Activated naive CD4-positive, alpha-beta T cell treated with anti-CD3 and anti-CD28 coated beads for 36 hours (primary cell): ENCODE data around the gene METTL6. TPM values are rescaled to one million over a fixed set of nuclear protein-coding genes. Genes with fewer than 3 reads are reported as not detected.
A peak's percentile ranks its signal among the peaks of the same experiment; 100 is the strongest.

Source experiments
- CTCF ChIA-PET: fragments of 350-600 bp; sonication (Branson Sonifier 250); formaldehyde crosslinking; loops from one replicate; lab custom pipeline; 2021; ENCODE audit warnings: antibody characterized with exemption; lab: Charles Lee
- DNase-seq: peaks from one replicate; pipeline ENCODE4 v3.0.0-alpha.2; 2020
- H3K27ac Mint-ChIP-seq: one replicate; pipeline ENCODE4 v1.8.0; 2021; ENCODE audit warnings: mild to moderate bottlenecking, mixed read lengths
- H3K27me3 Mint-ChIP-seq: one replicate; pipeline ENCODE4 v1.8.0; 2021; ENCODE audit warnings: low read depth, mixed read lengths
- H3K36me3 Mint-ChIP-seq: one replicate; pipeline ENCODE4 v1.8.0; 2021; ENCODE audit warnings: low read depth, mixed read lengths
- H3K4me1 Mint-ChIP-seq: one replicate; pipeline ENCODE4 v1.8.0; 2021; ENCODE audit warnings: low read depth, mixed read lengths
- H3K4me3 Mint-ChIP-seq: one replicate; pipeline ENCODE4 v1.8.0; 2021; ENCODE audit warnings: mild to moderate bottlenecking, moderate library complexity, mixed read lengths
- H3K9me3 Mint-ChIP-seq: one replicate; pipeline ENCODE4 v1.8.0; 2021; ENCODE audit warnings: mixed read lengths
- intact Hi-C: fragments of 100-400 bp; cut with micrococcal nuclease; formaldehyde crosslinking; loops from one replicate; pipeline ENCODE4 v1.15.1; 2023
- total RNA-seq, 2 experiments: library from RNA; stranded (reverse); gene quantifications; one replicate each; pipeline ENCODE4 v1.2.3, GENCODE V29; 2021

Gene METTL6
- 10 to 100 TPM; 12.5 to 14.0 TPM for total RNA-seq

DNA sequence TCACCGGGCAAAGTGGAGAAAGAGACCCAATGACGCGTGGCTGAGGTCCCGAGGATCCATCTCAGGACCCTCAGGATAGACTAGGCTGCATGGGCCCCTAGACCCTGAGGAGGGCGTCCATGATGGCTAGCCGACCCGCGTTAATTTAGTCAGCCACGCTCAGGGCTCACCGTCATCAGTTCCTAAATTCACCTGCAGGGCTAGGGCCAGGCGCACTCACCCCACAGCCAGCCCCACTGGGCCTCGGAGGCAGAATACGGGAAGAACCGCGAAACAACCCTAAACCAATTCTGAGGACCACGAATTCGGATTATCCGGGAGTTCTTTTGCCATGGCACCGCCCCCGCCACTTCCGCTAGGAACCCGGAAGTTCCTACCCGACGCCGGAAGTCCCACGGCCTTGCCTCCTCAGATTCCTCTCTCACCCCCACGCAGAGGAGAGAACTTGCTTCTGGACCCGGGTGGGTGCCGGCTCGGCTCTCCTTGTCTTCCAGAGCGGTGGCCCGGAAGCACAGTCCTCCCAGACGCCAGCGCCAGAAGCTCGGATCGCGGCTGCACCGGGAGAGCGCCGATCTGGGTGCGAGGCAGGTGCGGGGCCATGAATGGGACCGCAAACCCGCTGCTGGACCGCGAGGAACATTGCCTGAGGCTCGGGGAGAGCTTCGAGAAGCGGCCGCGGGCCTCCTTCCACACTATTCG lies at the start of gene METTL6, which contains the start of gene EAF1:
METTL6 (minus strand) TSS at position 363 of the 699 bp plus-strand sequence. CDS start 1,033 bp downstream, outside the sequence.
EAF1 (plus strand) TSS at position 417 of the 699 bp plus-strand sequence; CDS start at position 599, 182 bp downstream.
- CTCF ChIA-PET: no interaction called here
- H3K4me1 Mint-ChIP-seq: peaks cover 41% of the 10 kb centered on the region
- peak within 1 kb of the TSS; percentile 91 for H3K27ac Mint-ChIP-seq
- intact Hi-C loops: loop anchor here (1.0 to 5.0 kb wide), 6 partner anchors 130 to 775 kb away; partner anchors contain the start of genes BTD, CCDC174, HACL1 and NR2C2
- peaks cover 19% of the 10 kb centered on the region for H3K36me3 Mint-ChIP-seq
- H3K9me3 Mint-ChIP-seq: no peaks in the 10 kb centered on the region
- peak within 1 kb of the TSS; percentile 90 for H3K4me3 Mint-ChIP-seq
- peak; percentile 92 for DNase-seq
- H3K27me3 Mint-ChIP-seq: no peaks in the 10 kb centered on the region

DNA sequence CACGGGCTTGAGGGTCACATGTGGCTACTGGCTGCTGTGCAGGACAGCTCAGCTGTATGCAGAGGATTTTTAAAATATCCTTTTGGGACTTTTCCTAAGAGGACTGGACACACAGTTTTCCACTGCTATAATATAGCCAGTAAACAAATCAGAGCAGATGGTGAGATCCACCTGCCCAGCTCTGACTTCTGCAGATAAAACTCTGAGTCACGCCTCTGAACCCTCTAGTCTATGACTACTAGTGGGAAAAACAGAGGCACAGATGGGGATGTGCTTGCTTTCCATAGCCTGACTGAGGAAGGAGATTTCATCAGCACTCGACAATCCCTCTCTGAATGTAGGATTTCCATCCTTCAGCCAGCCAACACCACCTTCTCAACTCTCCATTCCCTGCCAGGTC lies 49.0 kb upstream of the METTL6 start:
- Mint-ChIP-seq H3K27me3 (no peaks in the 10 kb centered on the region), H3K4me1 (no peaks in the 10 kb centered on the region), H3K4me3 (no peak overlapping the region), H3K27ac (no peak overlapping the region), H3K9me3 (no peaks in the 10 kb centered on the region), H3K36me3 (no peaks in the 10 kb centered on the region)
- intact Hi-C loops: no loop called here
- no peak for DNase-seq
- CTCF ChIA-PET: no interaction called here

DNA sequence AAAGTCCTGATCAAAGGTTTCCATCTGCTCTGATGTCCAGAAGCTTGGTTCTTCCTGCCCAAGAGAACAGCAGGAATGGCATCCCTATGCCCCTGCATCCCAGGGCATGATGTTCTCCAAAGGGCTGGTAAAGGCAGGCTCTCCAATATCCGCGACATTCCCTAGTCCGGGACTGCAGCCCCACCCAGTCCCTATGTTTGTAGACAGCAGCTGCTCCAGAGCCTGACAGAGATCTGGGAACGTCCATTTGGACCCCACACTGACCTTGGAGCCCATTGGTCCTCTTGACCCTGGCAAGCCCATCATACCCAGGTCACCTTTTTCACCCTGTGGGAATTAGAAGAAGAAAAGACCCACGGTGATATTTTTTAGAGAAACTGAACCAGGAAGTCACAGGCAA lies 47.8 kb upstream of the METTL6 start:
- Mint-ChIP-seq H3K36me3 (no peaks in the 10 kb centered on the region), H3K27me3 (no peaks in the 10 kb centered on the region), H3K4me1 (no peaks in the 10 kb centered on the region), H3K27ac (no peak overlapping the region), H3K4me3 (no peak overlapping the region), H3K9me3 (no peaks in the 10 kb centered on the region)
- DNase-seq: no peak
- intact Hi-C loops: no loop called here
- CTCF ChIA-PET: no interaction called here

- no peaks in the 10 kb centered on the region for H3K36me3 Mint-ChIP-seq
- H3K27me3 Mint-ChIP-seq: no peaks in the 10 kb centered on the region
- no peak overlapping the region for H3K4me3 Mint-ChIP-seq
- DNase-seq: no peak
- CTCF ChIA-PET: no interaction called here
- no peak overlapping the region for H3K27ac Mint-ChIP-seq
- intact Hi-C loops: no loop called here
- H3K4me1 Mint-ChIP-seq: no peaks in the 10 kb centered on the region
- no peaks in the 10 kb centered on the region for H3K9me3 Mint-ChIP-seq
Measured at GRCh38 chr3:15471861-15472260, 44.5 kb upstream of the METTL6 start.

- no peak overlapping the region for H3K27ac Mint-ChIP-seq
- CTCF ChIA-PET: interaction anchor here (0.6 to 0.7 kb wide), 2 partner anchors 172 to 351 kb away, joined by 3 read pairs; no protein-coding TSS in a partner anchor
- intact Hi-C loops: no loop called here
- DNase-seq: no peak
- no peak overlapping the region for H3K4me3 Mint-ChIP-seq
- H3K36me3 Mint-ChIP-seq: no peaks in the 10 kb centered on the region
- H3K9me3 Mint-ChIP-seq: no peaks in the 10 kb centered on the region
- no peaks in the 10 kb centered on the region for H3K4me1 Mint-ChIP-seq
- no peaks in the 10 kb centered on the region for H3K27me3 Mint-ChIP-seq
Measured at GRCh38 chr3:15470849-15471248, 43.5 kb upstream of the METTL6 start.

DNA sequence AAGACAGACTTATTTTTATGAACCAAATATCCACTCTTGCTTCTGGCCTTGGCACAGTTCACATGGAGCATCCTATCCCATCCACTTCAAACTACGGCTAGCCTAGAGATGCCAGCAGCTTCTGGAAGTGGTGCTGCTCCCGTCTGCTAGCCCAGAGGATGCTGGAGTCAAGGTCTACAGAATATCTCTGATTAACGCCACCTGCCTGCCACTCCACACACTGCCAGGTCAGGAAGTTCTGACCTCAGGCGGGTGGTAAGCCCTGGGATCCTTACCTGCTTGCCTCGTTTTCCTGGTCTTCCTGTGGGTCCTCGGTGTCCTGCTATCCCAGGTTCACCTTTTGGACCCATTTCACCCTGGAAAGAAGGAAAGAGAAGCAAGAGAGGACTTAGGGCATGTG lies 42.9 kb upstream of the METTL6 start:
- no peak for DNase-seq
- no peak overlapping the region for H3K27ac Mint-ChIP-seq
- no peaks in the 10 kb centered on the region for H3K27me3 Mint-ChIP-seq
- H3K4me1 Mint-ChIP-seq: no peaks in the 10 kb centered on the region
- intact Hi-C loops: no loop called here
- H3K4me3 Mint-ChIP-seq: no peak overlapping the region
- no peaks in the 10 kb centered on the region for H3K36me3 Mint-ChIP-seq
- CTCF ChIA-PET: no interaction called here
- H3K9me3 Mint-ChIP-seq: no peaks in the 10 kb centered on the region

DNA sequence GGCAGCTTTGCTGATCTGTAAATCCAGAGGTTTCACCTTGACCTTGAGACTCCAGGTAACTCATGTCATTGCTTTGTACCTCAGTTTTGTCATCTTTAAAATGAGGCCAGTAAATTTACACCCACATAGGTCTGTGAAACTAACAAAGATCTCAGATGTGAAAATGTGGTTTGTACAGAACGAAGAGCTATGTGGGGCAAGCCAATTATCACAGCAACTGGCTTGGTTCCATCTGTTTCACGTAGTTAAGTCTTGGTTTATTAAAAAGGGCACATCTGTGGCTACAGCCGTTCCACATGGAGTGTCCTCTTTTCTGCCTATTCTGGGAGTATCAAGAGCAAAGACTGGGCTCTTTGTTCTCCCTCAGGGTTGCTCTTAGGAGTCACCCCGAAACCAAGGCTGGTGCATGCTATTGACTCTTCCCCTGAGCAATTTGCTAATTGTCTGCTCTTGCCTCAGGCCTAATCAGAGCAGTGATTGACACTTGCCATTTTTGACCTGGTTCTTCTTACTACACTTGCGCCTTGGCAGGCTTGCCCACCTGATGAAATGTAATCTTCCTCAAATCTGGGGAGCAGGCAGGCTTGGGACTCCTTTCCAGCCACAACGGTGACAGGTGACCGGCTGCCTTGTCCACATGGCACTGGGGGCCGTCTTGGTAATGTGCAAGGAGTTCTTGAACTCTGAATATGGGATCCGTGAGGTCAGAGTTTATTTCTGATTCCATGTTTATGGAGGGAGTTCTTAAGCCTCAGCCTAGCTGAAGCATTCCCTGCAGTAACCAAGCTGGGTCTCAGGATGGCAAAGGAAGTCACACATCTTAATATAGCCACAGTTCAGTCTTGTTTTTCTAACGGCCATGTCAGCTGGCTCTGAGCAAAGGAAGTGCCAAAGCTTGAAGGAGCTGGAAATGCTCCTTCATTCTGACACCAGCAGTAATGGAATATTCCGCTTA lies 40.2 kb upstream of the METTL6 start:
- intact Hi-C loops: no loop called here
- H3K4me3 Mint-ChIP-seq: no peak overlapping the region
- H3K27me3 Mint-ChIP-seq: no peaks in the 10 kb centered on the region
- peaks cover under 1% of the 10 kb centered on the region for H3K4me1 Mint-ChIP-seq
- H3K27ac Mint-ChIP-seq: no peak overlapping the region
- CTCF ChIA-PET: interaction anchor here (0.9 kb wide), 2 partner anchors 9 to 14 kb away, joined by 3 read pairs; no protein-coding TSS in a partner anchor
- H3K9me3 Mint-ChIP-seq: no peaks in the 10 kb centered on the region
- no peak for DNase-seq
- no peaks in the 10 kb centered on the region for H3K36me3 Mint-ChIP-seq

DNA sequence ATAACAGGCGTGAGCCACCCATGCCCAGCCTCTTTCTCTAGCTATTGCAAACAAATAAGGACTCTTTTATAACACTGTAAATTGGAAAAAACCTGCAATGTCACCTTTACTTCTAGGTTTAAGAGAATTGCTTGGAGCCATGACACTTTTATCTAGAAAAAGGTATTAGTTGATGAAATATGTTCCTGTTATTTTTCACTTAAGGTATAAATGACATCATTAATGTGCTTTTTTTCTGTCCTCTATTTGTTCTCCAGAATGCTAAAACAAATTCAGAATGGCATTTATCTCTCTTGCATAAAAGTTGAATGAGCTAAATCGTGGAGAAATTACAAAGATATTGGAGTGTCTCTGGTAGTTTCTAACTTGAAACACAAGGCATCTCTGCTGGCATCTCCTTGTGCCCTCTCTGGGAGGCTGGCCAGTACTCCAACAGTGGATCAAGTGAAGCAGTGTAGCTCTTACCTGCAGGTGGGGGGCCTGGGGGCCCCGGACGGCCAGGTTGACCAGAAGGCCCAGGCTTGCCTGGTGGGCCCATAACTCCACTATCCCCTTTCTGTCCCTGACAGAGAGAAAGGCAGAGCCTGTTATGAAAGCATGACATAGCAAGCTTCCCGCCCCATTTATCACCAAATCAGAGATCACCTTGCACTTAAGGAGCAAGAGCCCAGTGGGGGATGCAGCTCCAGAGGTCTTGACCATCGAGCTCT lies 38.7 kb upstream of the METTL6 start:
- Mint-ChIP-seq H3K27me3 (no peaks in the 10 kb centered on the region), H3K4me1 (peaks cover 10% of the 10 kb centered on the region), H3K9me3 (no peaks in the 10 kb centered on the region), H3K36me3 (no peaks in the 10 kb centered on the region), H3K27ac (no peak overlapping the region), H3K4me3 (no peak overlapping the region)
- CTCF ChIA-PET: interaction anchor here (0.6 to 1.1 kb wide), 4 partner anchors 8 to 198 kb away, joined by 3 read pairs; no protein-coding TSS in a partner anchor
- no peak for DNase-seq
- intact Hi-C loops: no loop called here

DNA sequence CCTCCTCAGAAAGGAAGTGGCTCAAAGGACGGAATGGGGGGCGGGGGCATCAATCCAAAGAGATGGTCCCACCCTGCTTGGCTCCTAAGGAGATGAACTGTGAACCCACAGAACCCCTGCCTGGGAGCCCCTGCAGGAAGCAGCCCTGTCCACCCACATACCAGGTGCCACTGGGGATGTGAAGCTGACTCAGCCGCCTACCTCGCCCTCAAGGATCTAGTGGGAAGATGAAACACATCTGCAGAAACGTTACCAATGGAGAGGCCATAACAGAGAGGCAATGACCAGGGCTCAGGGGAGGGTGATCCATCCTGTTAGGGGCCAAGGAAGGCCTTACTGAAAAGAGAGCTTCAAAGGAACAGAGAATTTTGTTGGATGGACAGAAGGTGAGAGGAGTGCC lies 35.1 kb upstream of the METTL6 start:
- Mint-ChIP-seq H3K9me3 (no peaks in the 10 kb centered on the region), H3K4me1 (peaks cover 11% of the 10 kb centered on the region), H3K27me3 (no peaks in the 10 kb centered on the region), H3K4me3 (no peak overlapping the region), H3K27ac (no peak overlapping the region), H3K36me3 (no peaks in the 10 kb centered on the region)
- no peak for DNase-seq
- intact Hi-C loops: no loop called here
- CTCF ChIA-PET: interaction anchor here (0.7 to 1.0 kb wide), 2 partner anchors 32 to 94 kb away, joined by 3 read pairs; no protein-coding TSS in a partner anchor

DNA sequence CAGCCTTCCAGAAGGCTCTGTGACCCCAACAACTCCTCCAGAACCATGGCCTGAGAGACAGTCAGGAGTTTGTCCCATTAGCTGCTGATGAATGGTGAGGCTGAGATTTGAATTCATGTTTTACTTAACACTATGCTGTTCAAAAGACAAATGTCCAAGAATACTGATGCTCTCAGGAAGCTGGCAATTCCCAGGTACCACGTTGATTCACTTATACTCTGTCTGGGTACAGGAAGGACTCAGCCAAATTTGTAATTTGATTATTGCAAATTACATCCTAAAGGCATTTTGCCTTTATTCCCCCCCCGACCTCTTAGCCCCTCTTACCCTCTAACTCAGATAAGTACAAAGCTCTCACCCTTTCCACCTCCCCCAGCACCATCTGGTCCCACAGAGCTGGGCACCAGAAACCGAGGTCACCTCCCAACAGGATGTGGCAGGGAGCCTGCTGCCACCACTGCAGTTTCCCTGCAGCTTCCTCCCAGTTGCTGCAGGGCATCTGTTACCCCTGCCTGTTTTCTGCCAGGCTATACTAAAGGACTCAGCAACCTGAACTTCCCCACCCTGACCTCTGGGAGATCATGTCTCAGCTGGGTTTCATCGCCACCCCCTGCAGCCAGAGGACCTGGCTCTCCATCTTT lies 33.7 kb upstream of the METTL6 start:
- CTCF ChIA-PET: interaction anchor here (0.8 to 1.7 kb wide), 2 partner anchors 25 to 258 kb away, joined by 3 to 5 read pairs; no protein-coding TSS in a partner anchor
- DNase-seq: no peak
- peaks cover 11% of the 10 kb centered on the region for H3K4me1 Mint-ChIP-seq

DNA sequence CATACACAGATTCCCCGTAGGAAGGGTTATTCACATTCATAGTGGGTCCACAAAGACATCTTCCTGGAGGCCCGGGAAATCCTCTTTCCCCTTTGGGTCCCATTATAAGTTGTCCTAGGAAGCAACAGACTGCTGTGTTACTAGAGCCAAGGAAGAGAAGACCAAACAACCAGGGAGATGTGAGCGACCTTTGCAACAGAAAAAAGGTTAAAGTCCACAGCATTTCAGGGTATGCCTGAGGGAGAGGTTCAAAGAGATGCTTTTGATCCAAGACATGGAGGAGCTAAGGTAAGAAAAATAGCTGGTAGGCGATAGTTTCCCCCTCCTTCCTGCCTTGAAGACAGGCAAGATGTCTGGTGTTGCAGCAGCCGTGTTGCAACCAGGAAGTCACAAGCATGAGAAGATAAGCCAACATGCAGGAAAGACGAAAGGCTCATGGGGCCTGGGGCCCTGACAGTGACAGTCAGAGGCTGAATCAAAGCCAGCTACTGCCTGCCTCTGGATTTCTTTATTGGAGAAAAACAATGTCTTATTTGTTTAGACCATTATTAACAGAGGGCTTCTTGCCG lies 31.0 kb upstream of the METTL6 start:
- Mint-ChIP-seq H3K27ac (no peak overlapping the region), H3K9me3 (no peaks in the 10 kb centered on the region), H3K4me1 (peaks cover 11% of the 10 kb centered on the region), H3K27me3 (no peaks in the 10 kb centered on the region), H3K36me3 (no peaks in the 10 kb centered on the region), H3K4me3 (no peak overlapping the region)
- intact Hi-C loops: no loop called here
- CTCF ChIA-PET: interaction anchor here (0.6 to 0.7 kb wide), 3 partner anchors 8 to 109 kb away, joined by 3 to 7 read pairs (median 4); no protein-coding TSS in a partner anchor
- no peak for DNase-seq

More for the DNA sequence above, 33.7 kb upstream of the METTL6 start:
- Mint-ChIP-seq H3K4me3 (no peak overlapping the region), H3K27me3 (no peaks in the 10 kb centered on the region), H3K9me3 (no peaks in the 10 kb centered on the region), H3K36me3 (no peaks in the 10 kb centered on the region), H3K27ac (no peak overlapping the region)
- intact Hi-C loops: no loop called here
